GM23248 (cell line): ENCODE data around the gene ELAVL2. TPM values are rescaled to one million over a fixed set of nuclear protein-coding genes. Genes with fewer than 3 reads are reported as not detected.

Source experiments
- DNase-seq: peaks from one replicate; pipeline ENCODE4 v3.0.0-alpha.2; 2015
- H2AFZ ChIP-seq: fragments of 200-600 bp; sonication (generic); 2 replicates; pipeline ENCODE4 v1.6.1; 2016; ENCODE audit warnings: antibody characterized with exemption
- H3F3A ChIP-seq: fragments of 200-600 bp; sonication (generic); 2 replicates; pipeline ENCODE4 v1.6.1; 2016; ENCODE audit warnings: mild to moderate bottlenecking, antibody characterized with exemption, mixed run types; ENCODE audit not compliant: insufficient read depth
- H3K27ac ChIP-seq: fragments of 200-600 bp; sonication (generic); 2 replicates; pipeline ENCODE4 v1.5.1; 2016; ENCODE audit warnings: mild to moderate bottlenecking
- H3K27me3 ChIP-seq: fragments of 200-600 bp; sonication (generic); replicated peaks from 2 replicates; pipeline ENCODE4 v1.6.1; 2016; ENCODE audit warnings: mild to moderate bottlenecking; ENCODE audit not compliant: insufficient read depth
- H3K36me3 ChIP-seq: fragments of 200-600 bp; sonication (generic); 2 replicates; pipeline ENCODE4 v1.6.1; 2016; ENCODE audit warnings: low read depth, mild to moderate bottlenecking
- H3K4me1 ChIP-seq: fragments of 200-600 bp; sonication (generic); 2 replicates; pipeline ENCODE4 v1.6.1; 2016; ENCODE audit warnings: mild to moderate bottlenecking; ENCODE audit not compliant: insufficient read depth
- H3K4me2 ChIP-seq: fragments of 200-600 bp; sonication (generic); one replicate; pipeline ENCODE4 v1.6.1; 2016; ENCODE audit warnings: mild to moderate bottlenecking; ENCODE audit not compliant: unreplicated experiment
- H3K4me3 ChIP-seq: fragments of 200-600 bp; sonication (generic); 2 replicates; pipeline ENCODE4 v1.5.1; 2016; ENCODE audit warnings: mild to moderate bottlenecking
- H3K79me2 ChIP-seq: fragments of 200-600 bp; sonication (generic); 2 replicates; pipeline ENCODE4 v1.6.1; 2016; ENCODE audit warnings: mild to moderate bottlenecking; ENCODE audit not compliant: insufficient read depth
- H3K9ac ChIP-seq: fragments of 200-600 bp; sonication (generic); 2 replicates; pipeline ENCODE4 v1.6.1; 2016; ENCODE audit warnings: mild to moderate bottlenecking
- H3K9me2 ChIP-seq: fragments of 200-600 bp; sonication (generic); 2 replicates; pipeline ENCODE4 v1.6.1; 2016; ENCODE audit warnings: mixed run types, mild to moderate bottlenecking, moderate library complexity; ENCODE audit not compliant: insufficient read depth
- H3K9me3 ChIP-seq: fragments of 200-600 bp; sonication (generic); one replicate; pipeline ENCODE4 v1.6.1; 2017; ENCODE audit warnings: low read depth
- H4K20me1 ChIP-seq: fragments of 200-600 bp; sonication (generic); 2 replicates; pipeline ENCODE4 v1.6.0; 2016; ENCODE audit not compliant: insufficient read depth
- EZH2 ChIP-seq: fragments of 200-600 bp; sonication (generic); IDR thresholded peaks from 2 replicates; pipeline ENCODE4 v1.6.1; 2018; ENCODE audit warnings: antibody characterized with exemption, mild to moderate bottlenecking; ENCODE audit not compliant: insufficient read depth, poor library complexity, severe bottlenecking
- EZH2phosphoT487 ChIP-seq: fragments of 200-600 bp; sonication (generic); IDR thresholded peaks from 2 replicates; pipeline ENCODE4 v1.6.1; 2018; ENCODE audit warnings: antibody characterized with exemption, moderate library complexity, mild to moderate bottlenecking, low read depth; ENCODE audit not compliant: insufficient read depth
- WGBS, 2 experiments: methylation state at CpG; one replicate each; pipeline ENCODE4 v1.1.6; 2015 to 2017; ENCODE audit warnings: low lambda C conversion rate in 2 of 2, low coverage in 1 of 2; ENCODE audit errors: missing lambda C conversion rate in 2 of 2; 5-methylcytosine and 5-hydroxymethylcytosine counted together
- in situ Hi-C: fragments of 300-500 bp; cut with MboI; formaldehyde crosslinking; loops from 2 replicates; pipeline ENCODE4 v1.15.0; 2020
- polyA plus RNA-seq: library from polyadenylated mRNA; unstranded; fragments of >200 nt; fragmentation: Nextera tagmentation; extraction: Ambion mirVana; gene quantifications from 2 replicates; pipeline ENCODE4 v1.2.1, GENCODE V29; 2016
- total RNA-seq: library from RNA; depleted of rRNA; stranded (reverse); fragments of >200 nt; shearing (Covaris generic); gene quantifications from 2 replicates; pipeline ENCODE4 v1.2.3, GENCODE V29; 2014

The ELAVL2 gene
- total and polyA plus RNA-seq, 2 experiments from 2014 or later, result 0.08 TPM; not detected in 1

DNA sequence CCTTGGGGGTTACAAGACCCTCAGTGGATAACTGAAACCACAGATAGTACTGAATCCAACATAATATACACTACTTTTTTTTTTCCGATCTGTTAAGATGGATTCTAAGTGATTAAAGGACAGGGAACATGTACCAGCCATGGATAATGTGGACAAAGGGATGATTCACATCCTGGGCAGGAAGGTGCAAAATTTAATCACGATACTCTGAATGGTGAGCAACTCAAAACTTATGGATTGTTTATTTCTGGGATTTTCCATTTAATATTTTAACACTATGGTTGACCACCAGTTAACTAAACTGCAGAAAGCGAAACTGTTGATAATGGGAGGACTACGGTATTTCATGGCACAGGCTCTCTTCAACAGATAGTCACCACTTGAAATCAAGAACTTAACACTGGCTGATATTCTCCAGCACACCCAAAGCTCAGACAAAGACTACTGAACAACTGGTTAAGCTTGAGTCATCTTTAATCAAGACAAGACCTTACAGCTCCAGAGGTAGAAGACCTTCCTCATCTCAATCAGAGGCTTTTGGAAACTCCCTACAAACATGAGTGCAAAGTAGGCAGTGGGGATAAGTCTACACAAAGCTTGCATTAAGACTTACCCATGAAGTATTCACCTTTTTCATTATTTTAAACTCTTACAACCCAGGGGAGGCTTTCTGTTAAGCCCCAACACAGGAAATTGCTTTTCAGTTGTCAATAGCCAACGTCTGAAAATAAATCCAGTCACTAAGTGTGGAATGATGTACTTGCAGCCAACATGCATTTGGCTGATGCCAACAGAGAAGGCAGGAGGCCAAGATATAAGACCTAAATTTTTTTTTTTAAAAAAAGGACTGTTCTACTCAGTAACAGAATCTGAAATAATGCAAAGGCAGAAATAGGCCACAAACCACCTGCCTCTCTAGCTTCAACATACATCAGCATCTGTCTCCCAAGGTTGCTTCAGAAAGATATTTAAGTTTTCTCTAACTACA is 78.7 kb downstream of the ELAVL2 start:
- TF ChIP-seq EZH2 (no peak), EZH2phosphoT487 (no peak)
- WGBS, 2 experiments, result 32 to 38% methylated on average over 5 of the region's 5 CpGs
- Histone ChIP-seq H3K27me3 (no peaks in the 10 kb centered on the region), H3K79me2 (no peaks in the 10 kb centered on the region), H3K9me3 (no peaks in the 10 kb centered on the region), H3F3A (no peaks in the 10 kb centered on the region), H3K9me2 (no peaks in the 10 kb centered on the region), H3K9ac (no peak overlapping the region), H3K4me2 (no peak overlapping the region), H3K4me1 (no peaks in the 10 kb centered on the region), H3K4me3 (no peak overlapping the region), H3K36me3 (no peaks in the 10 kb centered on the region), H2AFZ (no peak overlapping the region), H4K20me1 (no peaks in the 10 kb centered on the region), H3K27ac (no peak overlapping the region)
- in situ Hi-C loops, result no loop called here
- DNase-seq, result no peak

DNA sequence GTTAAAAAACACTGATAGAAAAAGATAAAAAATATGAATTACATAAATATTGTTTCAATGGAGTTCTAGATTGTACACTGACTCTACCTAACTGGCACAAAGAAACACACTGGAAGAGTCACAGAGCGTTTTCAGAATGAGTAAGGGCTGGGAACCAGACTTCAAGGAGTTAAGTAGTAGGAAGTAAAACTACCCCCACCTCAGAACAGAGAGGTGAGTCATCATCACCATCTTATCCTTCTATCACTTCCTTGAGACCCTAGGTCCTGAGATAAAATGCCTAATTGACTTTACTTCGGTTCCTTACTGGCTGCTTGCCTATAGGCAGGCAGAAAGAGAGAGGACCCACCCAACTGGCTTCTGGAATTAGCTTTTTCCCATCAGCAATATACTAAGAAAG is 79.7 kb downstream of the ELAVL2 start:
- no peaks in the 10 kb centered on the region for H3K9me3 ChIP-seq
- in situ Hi-C loops, result no loop called here
- WGBS, 2 experiments, result 17 to 18% methylated on average over 2 of the region's 2 CpGs
- H3K9ac ChIP-seq, result no peak overlapping the region
- no peaks in the 10 kb centered on the region for H3K79me2 ChIP-seq
- H3F3A ChIP-seq, result no peaks in the 10 kb centered on the region
- H3K27me3 ChIP-seq, result no peaks in the 10 kb centered on the region
- H2AFZ ChIP-seq, result no peak overlapping the region
- H3K4me3 ChIP-seq, result no peak overlapping the region
- no peak for DNase-seq
- no peak overlapping the region for H3K4me2 ChIP-seq
- H3K27ac ChIP-seq, result no peak overlapping the region
- no peaks in the 10 kb centered on the region for H3K9me2 ChIP-seq
- no peaks in the 10 kb centered on the region for H4K20me1 ChIP-seq
- H3K36me3 ChIP-seq, result no peaks in the 10 kb centered on the region
- TF ChIP-seq EZH2, result no peak
- no peak for TF ChIP-seq EZH2phosphoT487
- no peaks in the 10 kb centered on the region for H3K4me1 ChIP-seq

DNA sequence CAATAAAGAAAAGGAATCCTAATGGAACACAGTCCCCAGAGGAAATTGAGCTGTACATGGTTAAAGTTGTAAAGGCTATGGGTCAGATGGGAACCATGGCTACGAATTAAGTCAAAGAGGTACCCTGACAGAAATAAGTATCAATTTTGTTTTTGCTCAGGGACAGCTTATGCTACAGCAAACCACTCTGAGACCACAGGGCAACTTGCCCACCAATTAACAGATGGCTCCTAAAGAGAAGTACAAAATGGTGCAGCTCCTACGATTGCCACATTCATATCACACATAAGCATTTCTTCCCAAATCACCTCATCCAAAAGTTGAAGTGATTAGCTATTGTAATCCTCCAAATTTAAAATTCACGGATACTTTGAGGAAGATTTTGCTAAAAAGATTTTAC is 83.0 kb downstream of the ELAVL2 start:
- H3K79me2 ChIP-seq, result no peaks in the 10 kb centered on the region
- H3K27ac ChIP-seq, result no peak overlapping the region
- H4K20me1 ChIP-seq, result no peaks in the 10 kb centered on the region
- no peak overlapping the region for H2AFZ ChIP-seq
- no peaks in the 10 kb centered on the region for H3K9me3 ChIP-seq
- no peaks in the 10 kb centered on the region for H3K27me3 ChIP-seq
- no peak for DNase-seq
- H3K9ac ChIP-seq, result no peak overlapping the region
- no peaks in the 10 kb centered on the region for H3K36me3 ChIP-seq
- no peaks in the 10 kb centered on the region for H3K9me2 ChIP-seq
- no peaks in the 10 kb centered on the region for H3K4me1 ChIP-seq
- H3F3A ChIP-seq, result no peaks in the 10 kb centered on the region
- 25 to 27% methylated on average over 3 of the region's 3 CpGs for WGBS, 2 experiments
- H3K4me2 ChIP-seq, result no peak overlapping the region
- TF ChIP-seq EZH2phosphoT487, result no peak
- no peak for TF ChIP-seq EZH2
- in situ Hi-C loops, result no loop called here
- H3K4me3 ChIP-seq, result no peak overlapping the region

DNA sequence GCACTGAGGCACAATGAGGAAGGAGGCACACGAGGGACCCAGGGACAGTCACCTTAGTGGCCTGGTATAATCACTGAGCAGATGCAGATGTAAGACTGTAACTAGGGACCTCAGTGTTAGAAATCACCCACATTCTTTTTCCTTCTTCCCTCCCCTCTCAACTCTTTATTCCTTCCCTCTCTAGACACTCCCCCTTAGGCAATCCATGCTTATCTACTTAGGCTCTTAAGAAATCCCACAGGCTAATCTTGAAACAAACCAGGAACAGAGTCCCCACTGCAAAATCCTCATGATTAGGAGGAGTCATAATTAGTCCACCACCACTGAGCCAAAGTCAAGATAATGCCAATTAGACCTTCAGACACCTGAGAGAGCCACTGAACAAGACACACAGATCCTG is 84.7 kb downstream of the ELAVL2 start:
- Histone ChIP-seq H3K27me3 (no peaks in the 10 kb centered on the region), H3K79me2 (no peaks in the 10 kb centered on the region), H3K27ac (no peak overlapping the region), H3K4me3 (no peak overlapping the region), H3K4me2 (no peak overlapping the region), H3K4me1 (no peaks in the 10 kb centered on the region), H3K9ac (no peak overlapping the region), H3K36me3 (no peaks in the 10 kb centered on the region), H3F3A (no peaks in the 10 kb centered on the region), H2AFZ (no peak overlapping the region), H4K20me1 (no peaks in the 10 kb centered on the region), H3K9me3 (no peaks in the 10 kb centered on the region), H3K9me2 (no peaks in the 10 kb centered on the region)
- TF ChIP-seq EZH2, result no peak
- TF ChIP-seq EZH2phosphoT487, result no peak
- WGBS, 2 experiments, result 0% methylated on average over 1 of the region's 1 CpG
- in situ Hi-C loops, result no loop called here
- no peak for DNase-seq
